Stimulated activated naive CD8-positive, alpha-beta T cell treated with anti-CD3 and anti-CD28 coated beads, Interleukin-15, Interleukin-2, amounts not matched to agents 100 ng/mL and 50 ng/mL, for 24 hours (primary cell): ENCODE data around the gene PDE2A.
A peak's percentile ranks its signal among the peaks of the same experiment; 100 is the strongest.

Experiments used
- H3K27ac Mint-ChIP-seq: one replicate; pipeline ENCODE4 v1.8.0; 2021; ENCODE audit warnings: mild to moderate bottlenecking, mixed read lengths
- H3K27me3 Mint-ChIP-seq: one replicate; pipeline ENCODE4 v1.8.0; 2021; ENCODE audit warnings: mixed read lengths
- H3K36me3 Mint-ChIP-seq: one replicate; pipeline ENCODE4 v1.8.0; 2021; ENCODE audit warnings: low read depth, mixed read lengths
- H3K4me1 Mint-ChIP-seq: one replicate; pipeline ENCODE4 v1.8.0; 2021; ENCODE audit warnings: low read depth, mixed read lengths
- H3K4me3 Mint-ChIP-seq: one replicate; pipeline ENCODE4 v1.8.0; 2021; ENCODE audit warnings: mild to moderate bottlenecking, mixed read lengths
- H3K9me3 Mint-ChIP-seq: one replicate; pipeline ENCODE4 v1.8.0; 2021; ENCODE audit warnings: mixed read lengths

The PDE2A gene

GRCh38 chr11:72682238-72682857 is 8.1 kb upstream of the PDE2A start:
- peaks cover 7% of the 10 kb centered on the region for H3K27me3 Mint-ChIP-seq
- peaks cover under 1% of the 10 kb centered on the region for H3K36me3 Mint-ChIP-seq
- H3K27ac Mint-ChIP-seq, result no peak overlapping the region
- no peak overlapping the region for H3K4me3 Mint-ChIP-seq
- H3K4me1 Mint-ChIP-seq, result peaks cover 33% of the 10 kb centered on the region
- H3K9me3 Mint-ChIP-seq, result no peaks in the 10 kb centered on the region

- Mint-ChIP-seq H3K36me3 (no peaks in the 10 kb centered on the region), H3K4me1 (peaks cover 26% of the 10 kb centered on the region), H3K27ac (no peak overlapping the region), H3K9me3 (no peaks in the 10 kb centered on the region), H3K4me3 (no peak overlapping the region), H3K27me3 (peaks cover 9% of the 10 kb centered on the region)
Observed at GRCh38 chr11:72681226-72682153, 7.3 kb upstream of the PDE2A start.

GRCh38 chr11:72680624-72681158 is 6.5 kb upstream of the PDE2A start:
- H3K27ac Mint-ChIP-seq, result no peak overlapping the region
- peaks cover 15% of the 10 kb centered on the region for H3K27me3 Mint-ChIP-seq
- H3K4me1 Mint-ChIP-seq, result peaks cover 18% of the 10 kb centered on the region
- no peaks in the 10 kb centered on the region for H3K36me3 Mint-ChIP-seq
- no peak overlapping the region for H3K4me3 Mint-ChIP-seq
- no peaks in the 10 kb centered on the region for H3K9me3 Mint-ChIP-seq

GRCh38 chr11:72679869-72680268 is 5.6 kb upstream of the PDE2A start:
- Mint-ChIP-seq H3K27me3 (peaks cover 23% of the 10 kb centered on the region), H3K9me3 (no peaks in the 10 kb centered on the region), H3K4me3 (no peak overlapping the region), H3K36me3 (no peaks in the 10 kb centered on the region), H3K27ac (no peak overlapping the region), H3K4me1 (peaks cover 12% of the 10 kb centered on the region)

DNA sequence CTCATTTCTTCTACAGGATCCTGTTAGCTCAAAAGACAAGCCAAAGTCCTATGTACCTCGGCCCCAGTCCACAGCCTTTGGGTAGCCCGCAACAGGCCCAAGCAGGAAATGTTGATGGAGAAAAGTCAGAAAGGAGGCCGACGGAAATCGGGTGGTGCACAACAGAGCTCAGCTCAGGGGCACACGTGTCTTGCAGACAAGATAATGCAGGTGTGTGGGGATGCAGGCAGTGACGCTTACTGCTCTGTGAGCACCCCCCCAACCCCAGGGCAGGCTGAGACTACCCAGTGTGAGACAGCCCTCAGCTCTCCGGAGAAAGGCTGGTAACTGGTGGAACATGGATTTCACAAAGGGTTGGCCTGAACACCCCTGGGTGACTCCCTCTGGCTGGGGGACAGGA is 4.3 kb upstream of the PDE2A start:
- H3K4me1 Mint-ChIP-seq, result no peaks in the 10 kb centered on the region
- peaks cover 35% of the 10 kb centered on the region for H3K27me3 Mint-ChIP-seq
- no peak overlapping the region for H3K4me3 Mint-ChIP-seq
- no peaks in the 10 kb centered on the region for H3K9me3 Mint-ChIP-seq
- no peaks in the 10 kb centered on the region for H3K36me3 Mint-ChIP-seq
- no peak overlapping the region for H3K27ac Mint-ChIP-seq

DNA sequence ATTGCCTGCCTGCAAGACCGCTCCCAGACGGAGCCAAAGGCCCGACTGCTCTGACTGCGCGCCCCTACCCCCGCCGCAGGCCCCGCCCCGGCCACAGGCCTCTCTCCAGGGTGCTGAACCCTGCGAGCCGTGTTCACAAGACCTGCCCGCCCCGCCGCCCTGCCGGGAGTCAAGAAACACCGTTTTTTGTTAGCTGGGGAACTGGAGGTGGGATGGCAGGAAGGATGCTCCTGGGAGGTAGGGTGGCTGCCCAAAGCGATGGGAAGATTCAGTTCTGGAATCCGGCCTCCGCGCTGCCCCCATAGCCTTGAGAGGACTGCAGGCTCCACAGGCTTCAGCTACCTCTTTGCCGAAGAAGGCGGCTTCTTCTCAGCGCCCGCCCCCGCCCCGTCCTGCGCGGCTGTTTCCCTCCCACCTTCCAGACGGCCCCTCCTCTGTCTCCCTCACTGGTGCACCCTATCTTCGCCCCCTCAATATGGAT is 2.7 kb upstream of the PDE2A start:
- no peaks in the 10 kb centered on the region for H3K36me3 Mint-ChIP-seq
- no peaks in the 10 kb centered on the region for H3K9me3 Mint-ChIP-seq
- no peak overlapping the region for H3K27ac Mint-ChIP-seq
- no peaks in the 10 kb centered on the region for H3K4me1 Mint-ChIP-seq
- peaks cover 48% of the 10 kb centered on the region for H3K27me3 Mint-ChIP-seq
- H3K4me3 Mint-ChIP-seq, result no peak overlapping the region

- Mint-ChIP-seq H3K9me3 (no peaks in the 10 kb centered on the region), H3K4me3 (no peak overlapping the region), H3K4me1 (no peaks in the 10 kb centered on the region), H3K36me3 (no peaks in the 10 kb centered on the region), H3K27me3 (peaks cover 62% of the 10 kb centered on the region), H3K27ac (no peak overlapping the region)
Observed at GRCh38 chr11:72675221-72675620, 999 bp upstream of the PDE2A start.

DNA sequence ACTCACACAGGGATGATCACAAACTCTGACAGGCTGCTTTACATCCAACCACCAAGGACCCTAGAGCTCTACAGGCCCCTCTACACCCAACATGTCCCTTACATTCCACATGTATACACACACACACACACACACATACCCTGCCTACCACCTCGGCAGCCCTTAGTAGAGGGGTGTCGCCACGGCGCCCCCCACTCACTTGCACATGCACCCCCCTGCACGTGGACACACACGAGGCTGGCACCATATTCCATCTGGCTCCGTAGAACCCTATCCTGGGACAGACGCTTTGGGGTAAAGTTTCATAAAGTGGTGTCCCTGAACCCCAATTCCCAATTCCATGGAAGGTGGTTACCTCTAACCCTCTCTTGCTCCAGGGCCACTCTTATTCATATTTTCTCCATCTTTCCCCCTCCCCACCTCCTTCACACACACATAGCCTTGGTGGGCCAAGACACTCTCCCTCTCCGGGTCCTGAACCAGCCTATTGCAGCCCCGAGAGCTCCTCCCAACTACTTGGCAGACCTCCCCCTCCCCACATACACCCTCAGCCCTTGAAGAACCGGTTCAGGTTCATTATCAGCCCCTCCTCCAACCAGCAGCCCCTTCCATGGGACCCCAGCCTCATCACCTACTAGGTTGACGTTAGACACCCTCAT is 809 bp downstream of the PDE2A start:
- H3K4me1 Mint-ChIP-seq, result peaks cover 12% of the 10 kb centered on the region
- no peak overlapping the region for H3K4me3 Mint-ChIP-seq
- H3K27ac Mint-ChIP-seq, result no peak overlapping the region

DNA sequence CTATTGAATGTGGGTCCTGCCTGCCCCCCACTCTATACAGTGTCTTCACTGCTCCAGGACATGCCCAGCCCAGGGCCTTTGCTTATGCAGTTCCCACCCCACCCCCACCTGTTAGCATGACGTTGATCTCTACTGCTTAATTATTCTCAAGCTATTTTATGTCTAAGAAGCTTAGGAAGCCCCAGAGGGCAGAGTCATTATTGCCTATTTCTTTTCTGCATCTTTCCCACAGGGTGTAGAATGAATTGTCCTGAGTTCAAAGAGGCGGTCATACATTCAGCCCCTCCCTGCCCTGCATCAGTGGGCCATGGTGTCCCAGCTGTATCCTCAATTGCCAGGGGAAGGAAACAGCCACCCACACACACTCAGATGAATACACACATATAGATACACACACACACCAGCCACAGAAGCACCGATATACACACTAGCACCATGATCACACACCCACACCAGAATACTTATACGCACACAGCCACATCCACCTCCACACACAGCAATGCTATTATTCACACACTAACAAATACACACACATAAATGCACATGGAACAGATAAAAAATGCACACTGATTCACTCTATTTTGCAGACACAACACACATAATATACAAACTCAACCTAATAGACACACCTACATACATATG is 1.5 kb downstream of the PDE2A start:
- no peaks in the 10 kb centered on the region for H3K9me3 Mint-ChIP-seq
- H3K27me3 Mint-ChIP-seq, result peaks cover 68% of the 10 kb centered on the region
- H3K36me3 Mint-ChIP-seq, result no peaks in the 10 kb centered on the region
- H3K4me1 Mint-ChIP-seq, result peaks cover 14% of the 10 kb centered on the region
- no peak overlapping the region for H3K27ac Mint-ChIP-seq
- H3K4me3 Mint-ChIP-seq, result no peak overlapping the region

More for the DNA sequence above, 809 bp downstream of the PDE2A start:
- H3K36me3 Mint-ChIP-seq, result no peaks in the 10 kb centered on the region
- no peaks in the 10 kb centered on the region for H3K9me3 Mint-ChIP-seq
- peaks cover 72% of the 10 kb centered on the region for H3K27me3 Mint-ChIP-seq

GRCh38 chr11:72671152-72672099 is 2.8 kb downstream of the PDE2A start:
- Mint-ChIP-seq H3K36me3 (no peaks in the 10 kb centered on the region), H3K27me3 (peaks cover 74% of the 10 kb centered on the region), H3K9me3 (peaks cover 7% of the 10 kb centered on the region), H3K4me1 (peaks cover 14% of the 10 kb centered on the region), H3K4me3 (no peak overlapping the region), H3K27ac (no peak overlapping the region)

- Mint-ChIP-seq H3K4me3 (no peak overlapping the region), H3K27ac (no peak overlapping the region), H3K27me3 (peaks cover 72% of the 10 kb centered on the region), H3K9me3 (peaks cover 7% of the 10 kb centered on the region), H3K36me3 (no peaks in the 10 kb centered on the region), H3K4me1 (peaks cover 14% of the 10 kb centered on the region)
Observed at GRCh38 chr11:72670041-72670440, 4.2 kb downstream of the PDE2A start.

DNA sequence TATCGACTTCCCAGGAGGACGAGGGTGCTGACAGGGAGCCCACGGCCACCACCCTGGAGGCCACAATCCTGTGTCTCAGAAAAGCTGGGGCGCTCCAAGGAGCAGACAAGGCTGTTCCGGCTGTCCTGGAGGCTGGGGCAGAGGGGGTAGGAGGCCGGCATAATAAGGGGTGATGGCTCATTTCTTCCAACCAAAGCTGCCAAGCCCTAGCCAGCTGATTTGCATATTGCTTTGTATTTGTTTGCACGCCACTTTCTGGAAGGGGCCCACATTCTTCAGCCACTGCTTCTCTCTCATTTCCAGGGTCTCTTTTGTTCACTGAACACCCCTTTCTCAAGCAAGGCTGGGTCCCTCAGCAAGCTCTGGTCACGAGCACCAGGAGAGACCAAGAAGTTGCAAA is 4.7 kb downstream of the PDE2A start:
- H3K27me3 Mint-ChIP-seq, result peaks cover 73% of the 10 kb centered on the region
- no peak overlapping the region for H3K27ac Mint-ChIP-seq
- no peak overlapping the region for H3K4me3 Mint-ChIP-seq
- H3K36me3 Mint-ChIP-seq, result no peaks in the 10 kb centered on the region
- H3K9me3 Mint-ChIP-seq, result peaks cover 7% of the 10 kb centered on the region
- H3K4me1 Mint-ChIP-seq, result peaks cover 14% of the 10 kb centered on the region

GRCh38 chr11:72668629-72669347 is 5.4 kb downstream of the PDE2A start:
- Mint-ChIP-seq H3K36me3 (no peaks in the 10 kb centered on the region), H3K4me3 (no peak overlapping the region), H3K9me3 (peaks cover 7% of the 10 kb centered on the region), H3K4me1 (peaks cover 14% of the 10 kb centered on the region), H3K27me3 (peaks cover 65% of the 10 kb centered on the region), H3K27ac (peak overlapping the region; percentile 9)
